Fibroblast of mammary gland (primary cell): ENCODE measurements around the gene EFCAB6.

Experiments used
- DNase-seq: peaks from one replicate; pipeline ENCODE4 v3.0.0-alpha.2; 2010; ENCODE audit warnings: low read depth
- H3K4me3 ChIP-seq: 2 replicates; pipeline ENCODE4 v1.5.1; 2011; ENCODE audit warnings: low read depth, mild to moderate bottlenecking, low read length, moderate library complexity; ENCODE audit not compliant: control insufficient read depth
- TF ChIP-seq, protein P1 (sequence below): conservative IDR thresholded peaks from 2 replicates; pipeline ENCODE4 v1.5.1; 2011; ENCODE audit warnings: low read depth, low read length, inconsistent platforms; ENCODE audit not compliant: control insufficient read depth, insufficient read depth

EFCAB6 gene

DNA sequence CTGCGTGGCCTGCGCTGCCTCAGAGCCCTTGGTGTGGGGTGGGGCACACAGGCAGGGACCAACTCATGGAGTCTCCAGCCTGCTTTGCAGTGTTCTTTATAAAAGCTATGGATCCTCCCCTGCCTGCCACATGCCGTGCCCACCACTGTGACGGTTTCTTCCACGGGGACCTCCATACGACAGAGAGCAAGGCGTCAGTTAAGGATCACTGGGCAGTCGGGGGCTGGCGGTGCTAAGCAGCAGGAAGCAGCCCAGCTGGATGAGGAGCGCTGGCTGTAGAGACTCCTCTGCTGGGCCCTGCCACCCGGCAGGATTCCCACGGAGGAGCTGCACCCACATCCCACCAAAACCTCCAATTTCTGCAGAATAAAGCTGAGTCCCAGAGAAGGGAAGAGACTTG is 23.1 kb upstream of the EFCAB6 start:
- no peak overlapping the region for H3K4me3 ChIP-seq
- TF ChIP-seq, protein P1, sequence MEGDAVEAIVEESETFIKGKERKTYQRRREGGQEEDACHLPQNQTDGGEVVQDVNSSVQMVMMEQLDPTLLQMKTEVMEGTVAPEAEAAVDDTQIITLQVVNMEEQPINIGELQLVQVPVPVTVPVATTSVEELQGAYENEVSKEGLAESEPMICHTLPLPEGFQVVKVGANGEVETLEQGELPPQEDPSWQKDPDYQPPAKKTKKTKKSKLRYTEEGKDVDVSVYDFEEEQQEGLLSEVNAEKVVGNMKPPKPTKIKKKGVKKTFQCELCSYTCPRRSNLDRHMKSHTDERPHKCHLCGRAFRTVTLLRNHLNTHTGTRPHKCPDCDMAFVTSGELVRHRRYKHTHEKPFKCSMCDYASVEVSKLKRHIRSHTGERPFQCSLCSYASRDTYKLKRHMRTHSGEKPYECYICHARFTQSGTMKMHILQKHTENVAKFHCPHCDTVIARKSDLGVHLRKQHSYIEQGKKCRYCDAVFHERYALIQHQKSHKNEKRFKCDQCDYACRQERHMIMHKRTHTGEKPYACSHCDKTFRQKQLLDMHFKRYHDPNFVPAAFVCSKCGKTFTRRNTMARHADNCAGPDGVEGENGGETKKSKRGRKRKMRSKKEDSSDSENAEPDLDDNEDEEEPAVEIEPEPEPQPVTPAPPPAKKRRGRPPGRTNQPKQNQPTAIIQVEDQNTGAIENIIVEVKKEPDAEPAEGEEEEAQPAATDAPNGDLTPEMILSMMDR, result no peak
- DNase-seq, result no peak

GRCh38 chr22:43833286-43834240 is 21.5 kb upstream of the EFCAB6 start:
- DNase-seq, result no peak
- TF ChIP-seq, protein P1, result no peak
- H3K4me3 ChIP-seq, result no peak overlapping the region

DNA sequence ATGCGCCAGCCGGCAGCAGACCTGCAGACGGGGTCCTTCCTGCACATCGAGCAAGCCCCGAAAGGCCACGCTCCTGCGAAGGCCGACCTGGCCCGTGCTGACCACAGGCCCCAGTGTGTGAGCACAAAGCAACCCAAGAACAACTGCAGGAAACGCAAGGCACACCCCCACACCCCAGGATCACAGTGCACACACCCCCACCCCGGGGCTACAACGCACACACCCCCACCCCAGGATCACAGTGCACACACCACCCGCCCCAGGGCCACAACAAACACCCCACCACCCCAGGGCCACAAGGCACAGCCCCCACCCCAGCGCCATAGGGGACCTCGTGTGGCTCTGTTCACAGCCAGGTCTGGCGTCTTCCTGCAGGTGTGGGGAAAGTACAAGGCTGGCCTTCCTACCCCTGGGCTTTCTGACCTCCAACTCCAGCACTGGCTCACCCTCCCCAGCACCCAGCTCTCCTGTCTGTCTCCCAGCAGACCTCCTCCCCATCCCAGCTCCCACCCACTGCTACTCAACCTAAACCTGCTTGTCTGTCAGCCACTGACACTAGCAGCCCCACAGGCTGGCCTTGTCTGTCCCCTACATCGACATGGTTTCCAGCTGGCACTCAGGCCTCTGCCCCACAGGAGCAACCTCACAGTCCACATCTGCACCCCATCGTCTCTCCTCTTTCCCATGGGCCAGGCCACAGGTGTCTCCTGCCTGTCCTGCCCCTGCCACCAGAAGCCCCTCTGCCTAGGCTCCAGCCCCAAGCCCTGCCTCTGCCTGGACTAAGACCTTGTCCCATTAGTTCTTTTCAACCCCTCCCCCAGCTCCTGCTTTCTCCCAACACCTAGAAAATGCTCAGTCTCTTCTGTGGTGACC is 20.5 kb upstream of the EFCAB6 start:
- no peak overlapping the region for H3K4me3 ChIP-seq
- DNase-seq, result no peak
- TF ChIP-seq, protein P1, result no peak

- DNase-seq, result no peak
Measured at GRCh38 chr22:43831561-43832392, 19.7 kb upstream of the EFCAB6 start.

DNA sequence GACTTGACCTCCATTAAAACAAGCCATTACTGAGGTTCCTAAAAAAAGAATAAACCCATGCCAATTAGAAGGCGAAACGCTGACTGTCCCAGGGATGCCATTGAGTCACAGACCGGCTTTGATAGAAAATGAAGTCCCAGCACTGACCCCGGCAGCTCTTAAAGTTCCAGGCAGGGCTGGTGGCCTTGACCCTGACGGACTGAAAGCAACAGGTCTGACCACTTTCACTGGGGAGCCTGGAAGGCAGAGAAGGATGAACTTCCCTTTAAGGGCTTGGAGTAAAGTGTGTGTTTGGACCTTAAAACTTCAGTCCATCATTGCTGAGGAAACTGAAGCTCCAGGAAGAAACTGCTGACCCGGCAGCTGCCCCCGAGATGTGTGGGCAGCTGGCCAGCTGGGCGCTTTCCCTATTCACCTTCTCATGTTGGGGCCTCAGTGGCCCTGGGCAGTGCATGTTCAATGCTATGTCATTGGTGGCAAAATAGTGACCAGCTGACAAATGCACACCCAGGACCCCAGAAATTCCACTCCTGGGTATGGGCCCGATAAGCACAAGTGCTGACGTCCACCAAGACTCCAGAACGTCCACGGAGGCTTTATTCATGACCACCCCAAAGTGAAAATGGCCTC is 18.9 kb upstream of the EFCAB6 start:
- no peak for DNase-seq
- TF ChIP-seq, protein P1, result no peak
- H3K4me3 ChIP-seq, result no peak overlapping the region

More at GRCh38 chr22:43831561-43832392, 19.7 kb upstream of the EFCAB6 start:
- H3K4me3 ChIP-seq, result no peak overlapping the region
- TF ChIP-seq, protein P1, result no peak
